Spinal cord (tissue), 10 donors: ENCODE data around the gene SDK2. TPM values are rescaled to one million over a fixed set of nuclear protein-coding genes. Genes with fewer than 3 reads are reported as not detected.
A peak's percentile ranks its signal among the peaks of the same experiment; 100 is the strongest.

ENCODE experiments used
- DNase-seq, 6 donors: peaks; one replicate each; pipeline versions ENCODE4 v3.0.0 to v3.0.0-alpha.2; 2013 to 2015; ENCODE audit warnings: low spot score in 6 of 6, low read depth in 4 of 6
- H3K27ac ChIP-seq: one replicate; pipeline ENCODE4 v1.5.1; 2013; ENCODE audit warnings: low read depth, low read length, control low read depth
- H3K27me3 ChIP-seq: one replicate; pipeline ENCODE4 v1.6.1; 2013; ENCODE audit warnings: low read length; ENCODE audit not compliant: control insufficient read depth, insufficient read depth
- H3K36me3 ChIP-seq: one replicate; pipeline ENCODE4 v1.6.1; 2013; ENCODE audit warnings: low read length; ENCODE audit not compliant: control insufficient read depth, insufficient read depth
- H3K4me1 ChIP-seq: one replicate; pipeline ENCODE4 v1.6.1; 2013; ENCODE audit warnings: low read length; ENCODE audit not compliant: control insufficient read depth, insufficient read depth
- H3K4me3 ChIP-seq: one replicate; pipeline ENCODE4 v1.5.1; 2013; ENCODE audit warnings: low read depth, low read length, control low read depth
- H3K9me3 ChIP-seq: one replicate; pipeline ENCODE4 v1.6.1; 2013; ENCODE audit warnings: low read length; ENCODE audit not compliant: control insufficient read depth, insufficient read depth
- WGBS: methylation state at CpG from one replicate; pipeline ENCODE4 v1.1.5; 2013; ENCODE audit warnings: missing lambda C conversion rate; ENCODE audit not compliant: insufficient coverage; 5-methylcytosine and 5-hydroxymethylcytosine counted together
- polyA plus RNA-seq, 2 donors: library from polyadenylated mRNA; unstranded; fragments of 120-200 nt; gene quantifications; one replicate each; pipeline ENCODE4 v1.2.1, GENCODE V29; 2013; ENCODE audit not compliant: insufficient read length in 2 of 2
- total RNA-seq, 2 donors: library from RNA; depleted of rRNA in 1 of 2; stranded (reverse); fragments of 120-200 nt in 1 of 2; fragments of >200 nt in 1 of 2; gene quantifications; one replicate each; pipeline versions ENCODE4 v1.2.3 to v1.2.4, GENCODE V29; 2013 to 2014
- donor health status: healthy.

SDK2 gene
- total and polyA plus RNA-seq, 4 donors = 10.9 to 14.4 (median 12.7) TPM

DNA sequence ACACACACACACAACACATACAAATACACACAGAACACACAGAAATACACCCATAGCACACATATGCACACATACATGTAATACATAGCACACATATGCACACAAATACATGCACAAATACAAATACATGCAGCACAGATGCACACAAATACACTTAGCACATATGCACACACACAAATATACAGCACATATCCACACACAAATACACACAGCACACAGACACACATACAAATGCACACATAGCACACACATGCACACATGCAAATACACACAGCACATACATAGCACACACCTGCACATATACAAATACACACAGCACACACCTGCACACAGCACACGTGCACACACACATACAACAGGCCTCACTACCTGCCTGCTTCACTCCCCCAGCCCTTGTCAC lies 49.6 kb downstream of the SDK2 start:
- Histone ChIP-seq H3K27me3 (no peaks in the 10 kb centered on the region), H3K36me3 (peaks cover 21% of the 10 kb centered on the region), H3K9me3 (no peaks in the 10 kb centered on the region), H3K27ac (no peak overlapping the region), H3K4me3 (no peak overlapping the region), H3K4me1 (peaks cover 27% of the 10 kb centered on the region)
- DNase-seq = no peak
- WGBS = 100% methylated on average over 1 of the region's 1 CpG

- DNase-seq = no peak
- Histone ChIP-seq H3K9me3 (no peaks in the 10 kb centered on the region), H3K27ac (no peak overlapping the region), H3K36me3 (peaks cover 21% of the 10 kb centered on the region), H3K4me1 (peaks cover 27% of the 10 kb centered on the region), H3K27me3 (no peaks in the 10 kb centered on the region), H3K4me3 (no peak overlapping the region)
- WGBS = 69% methylated on average over 4 of the region's 7 CpGs
These were observed 50.2 kb downstream of the SDK2 start for GRCh38 chr17:73594025-73594424.

- no peak overlapping the region for H3K4me3 ChIP-seq
- H3K4me1 ChIP-seq = peaks cover 32% of the 10 kb centered on the region
- H3K27me3 ChIP-seq = no peaks in the 10 kb centered on the region
- no peak for DNase-seq
- H3K36me3 ChIP-seq = peaks cover 18% of the 10 kb centered on the region
- WGBS = 83% methylated on average over 3 of the region's 7 CpGs
- H3K27ac ChIP-seq = no peak overlapping the region
- H3K9me3 ChIP-seq = no peaks in the 10 kb centered on the region
These were observed 50.8 kb downstream of the SDK2 start for GRCh38 chr17:73593249-73593965.

DNA sequence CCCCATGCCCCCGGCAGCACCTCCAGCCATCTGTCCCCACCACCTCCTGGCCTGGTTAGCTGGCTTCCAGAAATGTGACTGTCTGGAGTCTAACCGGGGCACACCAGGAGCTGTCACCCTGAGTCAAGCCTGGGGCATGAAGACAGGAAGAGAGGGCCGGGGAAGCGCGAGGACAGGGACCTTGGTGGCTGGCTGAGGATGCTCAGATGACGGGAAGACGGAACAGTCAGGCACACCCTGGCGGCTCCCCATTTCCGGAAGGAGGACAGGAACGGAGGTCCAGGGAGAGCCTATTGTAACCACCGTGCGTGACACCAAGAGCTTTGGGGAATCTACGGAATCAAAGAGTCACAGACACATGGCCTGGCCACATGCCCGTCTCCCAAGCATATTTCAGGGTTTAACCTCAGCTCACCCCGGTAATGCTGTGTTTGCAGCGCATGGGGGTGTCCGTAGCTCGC lies 51.7 kb downstream of the SDK2 start:
- Histone ChIP-seq H3K9me3 (no peaks in the 10 kb centered on the region), H3K4me3 (no peak overlapping the region), H3K4me1 (peaks cover 39% of the 10 kb centered on the region), H3K27me3 (no peaks in the 10 kb centered on the region), H3K27ac (no peak overlapping the region), H3K36me3 (peaks cover 14% of the 10 kb centered on the region)
- 86% methylated on average over 15 of the region's 18 CpGs for WGBS
- no peak for DNase-seq

- no peaks in the 10 kb centered on the region for H3K27me3 ChIP-seq
- DNase-seq = no peak
- peaks cover 14% of the 10 kb centered on the region for H3K36me3 ChIP-seq
- H3K27ac ChIP-seq = no peak overlapping the region
- WGBS = 82% methylated on average over 6 of the region's 6 CpGs
- H3K9me3 ChIP-seq = no peaks in the 10 kb centered on the region
- H3K4me3 ChIP-seq = no peak overlapping the region
- peaks cover 44% of the 10 kb centered on the region for H3K4me1 ChIP-seq
These were observed 52.2 kb downstream of the SDK2 start for GRCh38 chr17:73592079-73592415.

- 81% methylated on average over 9 of the region's 19 CpGs for WGBS
- Histone ChIP-seq H3K4me3 (no peak overlapping the region), H3K36me3 (peaks cover 10% of the 10 kb centered on the region), H3K4me1 (peaks cover 46% of the 10 kb centered on the region), H3K27ac (no peak overlapping the region), H3K9me3 (no peaks in the 10 kb centered on the region), H3K27me3 (no peaks in the 10 kb centered on the region)
- DNase-seq = no peak
These were observed 52.8 kb downstream of the SDK2 start for GRCh38 chr17:73591296-73592078.

GRCh38 chr17:73589363-73589980 lies 54.8 kb downstream of the SDK2 start:
- H3K27ac ChIP-seq = no peak overlapping the region
- peaks cover 2% of the 10 kb centered on the region for H3K27me3 ChIP-seq
- H3K36me3 ChIP-seq = peaks cover 1% of the 10 kb centered on the region
- no peak overlapping the region for H3K4me3 ChIP-seq
- peak in 1 of 6 donors; percentile 49 for DNase-seq
- no peaks in the 10 kb centered on the region for H3K9me3 ChIP-seq
- 84% methylated on average over 11 of the region's 11 CpGs for WGBS
- peaks cover 34% of the 10 kb centered on the region for H3K4me1 ChIP-seq

DNA sequence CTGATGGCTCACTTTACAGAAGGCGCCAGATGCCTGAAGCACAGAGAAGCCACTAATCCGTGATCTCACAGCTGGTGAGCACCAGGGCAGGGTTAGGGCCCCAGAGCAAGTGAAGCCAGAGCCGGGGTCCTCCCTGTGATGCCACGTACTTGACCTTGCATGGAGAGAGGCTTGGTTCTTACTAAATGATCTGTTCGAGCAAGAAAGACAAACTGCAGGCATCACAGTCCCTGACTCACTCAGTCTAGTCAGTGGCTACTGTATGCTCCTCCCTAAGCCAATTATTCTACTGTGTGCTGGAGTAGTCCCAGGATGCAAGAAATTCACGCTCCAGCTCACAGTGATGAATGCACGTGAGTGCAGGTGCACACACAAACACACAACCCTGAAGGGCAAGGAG lies 55.4 kb downstream of the SDK2 start:
- DNase-seq = peak in 1 of 6 donors; percentile 65
- 96% methylated on average over 5 of the region's 7 CpGs for WGBS
- Histone ChIP-seq H3K4me1 (peaks cover 34% of the 10 kb centered on the region), H3K9me3 (no peaks in the 10 kb centered on the region), H3K27me3 (peaks cover 2% of the 10 kb centered on the region), H3K36me3 (peaks cover 7% of the 10 kb centered on the region), H3K4me3 (no peak overlapping the region), H3K27ac (no peak overlapping the region)

GRCh38 chr17:73588301-73588846 lies 55.9 kb downstream of the SDK2 start:
- Histone ChIP-seq H3K4me1 (peaks cover 33% of the 10 kb centered on the region), H3K27me3 (peaks cover 2% of the 10 kb centered on the region), H3K27ac (no peak overlapping the region), H3K9me3 (no peaks in the 10 kb centered on the region), H3K36me3 (peaks cover 7% of the 10 kb centered on the region), H3K4me3 (no peak overlapping the region)
- whole genome bisulfite sequencing = 83% methylated on average over 9 of the region's 15 CpGs
- DNase-seq = no peak
